ENCODE measurements around the gene AHNAK. TPM values are rescaled to one million over a fixed set of nuclear protein-coding genes. Genes with fewer than 3 reads are reported as not detected.

The AHNAK gene
- total and polyA plus RNA-seq, 2 of the 8 experiments (the other 6 are each of a cell fraction or from before 2014, with no cell fraction given) = 2.0 to 5.8 TPM

GRCh38 chr11:62471603-62472002 is 75.0 kb downstream of the AHNAK start (continued):
- TF ChIP-seq CHD7 (IDR thresholded peaks at IDR 0.05; ENCODE audit: insufficient replicate concordance, low read length) = no peak
- no peak for TF ChIP-seq NANOG (IDR thresholded peaks at IDR 0.05; ENCODE audit: insufficient read depth, low read depth, low read length, poor library complexity, severe bottlenecking)
- TF ChIP-seq NRF1 (IDR thresholded peaks at IDR 0.05; ENCODE audit: low read depth, low read length) = no peak
- no peak for TF ChIP-seq SP2 (IDR thresholded peaks at IDR 0.05; ENCODE audit: low read length)
- TF ChIP-seq BACH1 (IDR thresholded peaks at IDR 0.05; ENCODE audit: low read length) = no peak
- TF ChIP-seq TCF12 (IDR thresholded peaks at IDR 0.05; ENCODE audit: low read depth, low read length) = no peak
- no peak for TF ChIP-seq RNF2 (IDR thresholded peaks at IDR 0.05; ENCODE audit: borderline replicate concordance, low read depth, low read length, missing control alignments, poor library complexity, severe bottlenecking)
